Ishikawa (cell line): ENCODE results near the gene ZNF808.

Source experiments
- CEBPB ChIP-seq: IDR thresholded peaks from 2 replicates; pipeline ENCODE4 v1.6.1; 2012
- CREB1 ChIP-seq: IDR thresholded peaks from 2 replicates; pipeline ENCODE4 v1.6.1; 2012; ENCODE audit warnings: low read depth
- EP300 ChIP-seq: IDR thresholded peaks from 2 replicates; pipeline ENCODE4 v1.6.1; 2012; ENCODE audit warnings: borderline replicate concordance
- NFIC ChIP-seq: IDR thresholded peaks from 2 replicates; pipeline ENCODE4 v1.6.1; 2012
- RAD21 ChIP-seq: IDR thresholded peaks from 2 replicates; pipeline ENCODE4 v1.6.1; 2012; ENCODE audit warnings: low read depth
- TAF1 ChIP-seq: IDR thresholded peaks from 2 replicates; pipeline ENCODE4 v1.6.1; 2012; ENCODE audit warnings: low read depth, mild to moderate bottlenecking
- TCF12 ChIP-seq: IDR thresholded peaks from 2 replicates; pipeline ENCODE4 v1.6.1; 2012; ENCODE audit warnings: low read depth
- TEAD4 ChIP-seq: IDR thresholded peaks from 2 replicates; pipeline ENCODE4 v1.6.1; 2012
- YY1 ChIP-seq: IDR thresholded peaks from 2 replicates; pipeline ENCODE4 v1.6.1; 2012; ENCODE audit warnings: low read depth
- TF ChIP-seq, protein P1 (sequence below): IDR thresholded peaks from 2 replicates; pipeline ENCODE4 v1.6.1; 2012; ENCODE audit warnings: low read depth, mild to moderate bottlenecking
- TF ChIP-seq, protein P2 (sequence below): IDR thresholded peaks from 2 replicates; pipeline ENCODE4 v1.6.1; 2012
- TF ChIP-seq, protein P3 (sequence below): IDR thresholded peaks from 2 replicates; pipeline ENCODE4 v1.6.1; 2012

DNA sequence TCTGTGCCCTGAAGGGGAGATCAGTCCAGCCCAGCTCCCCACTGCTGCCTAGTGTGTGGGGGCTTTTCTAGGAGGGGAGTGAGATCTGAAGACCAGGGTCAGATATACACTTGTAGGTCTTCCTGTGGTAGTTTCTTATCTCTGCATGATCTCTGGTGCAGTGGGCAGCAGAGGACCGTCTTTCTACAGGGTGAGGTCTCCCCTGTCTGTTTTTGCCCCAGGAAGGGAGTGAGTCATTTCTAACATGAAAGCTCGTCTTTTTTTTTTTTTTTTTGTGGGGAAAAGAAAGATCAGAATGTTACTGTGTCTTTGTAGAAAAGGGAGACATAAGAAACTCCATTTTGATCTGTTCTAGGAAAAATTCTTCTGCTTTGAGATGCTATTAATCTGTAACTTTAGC, 8.8 kb upstream of the ZNF808 start:
- TF ChIP-seq RAD21 (no peak), TCF12 (no peak), NFIC (no peak), TEAD4 (no peak), CEBPB (no peak), CREB1 (no peak), TAF1 (no peak), EP300 (no peak), YY1 (no peak)
- TF ChIP-seq, protein P1, sequence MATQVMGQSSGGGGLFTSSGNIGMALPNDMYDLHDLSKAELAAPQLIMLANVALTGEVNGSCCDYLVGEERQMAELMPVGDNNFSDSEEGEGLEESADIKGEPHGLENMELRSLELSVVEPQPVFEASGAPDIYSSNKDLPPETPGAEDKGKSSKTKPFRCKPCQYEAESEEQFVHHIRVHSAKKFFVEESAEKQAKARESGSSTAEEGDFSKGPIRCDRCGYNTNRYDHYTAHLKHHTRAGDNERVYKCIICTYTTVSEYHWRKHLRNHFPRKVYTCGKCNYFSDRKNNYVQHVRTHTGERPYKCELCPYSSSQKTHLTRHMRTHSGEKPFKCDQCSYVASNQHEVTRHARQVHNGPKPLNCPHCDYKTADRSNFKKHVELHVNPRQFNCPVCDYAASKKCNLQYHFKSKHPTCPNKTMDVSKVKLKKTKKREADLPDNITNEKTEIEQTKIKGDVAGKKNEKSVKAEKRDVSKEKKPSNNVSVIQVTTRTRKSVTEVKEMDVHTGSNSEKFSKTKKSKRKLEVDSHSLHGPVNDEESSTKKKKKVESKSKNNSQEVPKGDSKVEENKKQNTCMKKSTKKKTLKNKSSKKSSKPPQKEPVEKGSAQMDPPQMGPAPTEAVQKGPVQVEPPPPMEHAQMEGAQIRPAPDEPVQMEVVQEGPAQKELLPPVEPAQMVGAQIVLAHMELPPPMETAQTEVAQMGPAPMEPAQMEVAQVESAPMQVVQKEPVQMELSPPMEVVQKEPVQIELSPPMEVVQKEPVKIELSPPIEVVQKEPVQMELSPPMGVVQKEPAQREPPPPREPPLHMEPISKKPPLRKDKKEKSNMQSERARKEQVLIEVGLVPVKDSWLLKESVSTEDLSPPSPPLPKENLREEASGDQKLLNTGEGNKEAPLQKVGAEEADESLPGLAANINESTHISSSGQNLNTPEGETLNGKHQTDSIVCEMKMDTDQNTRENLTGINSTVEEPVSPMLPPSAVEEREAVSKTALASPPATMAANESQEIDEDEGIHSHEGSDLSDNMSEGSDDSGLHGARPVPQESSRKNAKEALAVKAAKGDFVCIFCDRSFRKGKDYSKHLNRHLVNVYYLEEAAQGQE: no peak
- TF ChIP-seq, protein P2, sequence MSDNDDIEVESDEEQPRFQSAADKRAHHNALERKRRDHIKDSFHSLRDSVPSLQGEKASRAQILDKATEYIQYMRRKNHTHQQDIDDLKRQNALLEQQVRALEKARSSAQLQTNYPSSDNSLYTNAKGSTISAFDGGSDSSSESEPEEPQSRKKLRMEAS: no peak
- TF ChIP-seq, protein P3, sequence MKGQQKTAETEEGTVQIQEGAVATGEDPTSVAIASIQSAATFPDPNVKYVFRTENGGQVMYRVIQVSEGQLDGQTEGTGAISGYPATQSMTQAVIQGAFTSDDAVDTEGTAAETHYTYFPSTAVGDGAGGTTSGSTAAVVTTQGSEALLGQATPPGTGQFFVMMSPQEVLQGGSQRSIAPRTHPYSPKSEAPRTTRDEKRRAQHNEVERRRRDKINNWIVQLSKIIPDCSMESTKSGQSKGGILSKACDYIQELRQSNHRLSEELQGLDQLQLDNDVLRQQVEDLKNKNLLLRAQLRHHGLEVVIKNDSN: no peak
